Left kidney (tissue), 2 donors: ENCODE measurements around the gene GDF15. TPM values are rescaled to one million over a fixed set of nuclear protein-coding genes. Genes with fewer than 3 reads are reported as not detected.

ENCODE experiments used
- DNase-seq: peaks from one replicate; pipeline ENCODE4 v3.0.0-alpha.2; 2013
- polyA plus RNA-seq: library from polyadenylated mRNA; unstranded; fragments of 120-200 nt; gene quantifications from one replicate; pipeline ENCODE4 v1.2.1, GENCODE V29; 2013; ENCODE audit not compliant: insufficient read length

GDF15 gene
- polyA plus RNA-seq, 1 donor: 4.2 TPM

DNA sequence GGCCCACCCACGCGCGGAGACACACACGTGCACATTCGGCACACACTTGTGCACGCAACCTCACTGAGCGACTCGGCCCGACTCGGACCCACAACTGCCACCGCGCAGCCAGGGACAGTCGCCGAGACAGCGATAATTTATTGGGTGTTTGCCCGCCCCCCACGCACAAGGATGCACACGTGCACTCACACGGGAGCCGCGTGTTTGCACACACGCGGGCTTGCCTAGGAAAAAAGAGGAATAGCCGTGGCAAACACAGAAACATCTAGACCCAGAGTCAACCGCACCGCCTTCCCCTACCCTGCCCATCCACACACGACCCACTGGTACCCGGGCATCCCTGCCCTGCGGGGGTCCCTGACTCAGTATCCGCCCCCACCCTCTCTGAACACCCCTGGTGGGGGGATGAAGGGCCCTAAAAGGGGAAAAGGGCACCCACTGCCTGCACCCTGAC, 32.1 kb downstream of the GDF15 start:
- no peak for DNase-seq

DNA sequence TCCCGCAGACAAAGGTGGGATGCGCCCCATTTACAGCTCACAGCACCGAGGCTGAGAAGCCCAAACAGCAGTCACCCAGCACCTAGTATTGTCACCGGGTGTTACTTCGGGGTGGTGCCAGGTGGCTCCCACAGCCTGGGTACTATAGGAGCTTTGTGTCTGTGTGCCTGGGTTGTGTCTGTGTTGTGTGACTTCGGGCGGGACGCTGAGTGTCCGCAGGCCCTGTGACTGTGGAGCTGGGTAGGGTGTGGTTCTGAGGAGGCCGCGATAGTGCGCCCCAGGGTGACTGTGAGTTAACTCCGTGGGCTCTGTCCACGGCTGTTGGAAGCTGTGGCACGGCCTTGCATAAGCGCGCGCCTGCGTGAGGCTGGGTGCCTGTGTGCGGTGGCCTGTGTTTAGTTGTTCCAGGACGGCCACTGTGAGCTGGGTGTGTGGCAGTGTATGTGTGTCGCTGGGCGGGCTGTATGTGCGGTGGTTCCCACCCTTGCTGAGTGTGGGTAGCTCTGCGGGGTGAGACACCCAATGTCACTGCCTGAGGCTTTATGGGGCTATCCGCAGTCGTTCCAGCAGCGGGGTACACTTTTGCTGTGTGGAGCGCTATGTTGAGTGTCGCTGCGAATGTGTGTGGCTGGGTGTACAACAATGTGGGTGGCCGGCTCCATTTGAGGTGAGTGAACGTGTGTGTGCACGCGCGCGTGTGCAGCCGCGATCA, 32.7 kb downstream of the GDF15 start:
- DNase-seq: no peak

DNA sequence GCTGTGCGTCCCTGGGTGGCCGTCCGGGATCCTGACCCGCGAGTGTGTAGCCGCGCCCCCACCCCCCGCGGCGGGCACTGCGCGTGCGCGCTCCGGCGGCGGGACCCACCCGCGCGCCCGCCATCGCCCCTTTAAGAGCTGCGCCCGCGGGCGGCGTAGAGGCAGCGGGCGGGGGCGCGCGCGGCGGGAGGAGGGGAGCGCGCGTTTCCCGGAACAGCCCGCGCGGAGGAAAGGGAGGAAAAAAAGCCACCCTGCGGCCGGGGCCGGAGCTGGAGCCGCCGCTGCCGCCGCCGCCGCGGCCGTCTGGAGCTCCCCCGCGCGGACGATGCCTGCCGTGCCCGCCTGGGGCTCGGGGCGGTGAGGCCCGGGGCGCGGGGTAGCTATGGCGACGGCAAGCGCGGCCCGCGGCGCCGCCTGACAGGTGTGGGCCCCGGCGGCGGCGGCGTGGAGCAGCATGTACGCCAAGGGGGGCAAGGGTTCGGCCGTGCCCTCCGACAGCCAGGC, 33.3 kb downstream of the GDF15 start, which contains the start of gene SSBP4:
TSS of gene SSBP4 (plus strand) at position 204 of the 504 bp plus-strand sequence. CDS start at position 455, 251 bp downstream.
- peak; percentile 79 for DNase-seq

DNA sequence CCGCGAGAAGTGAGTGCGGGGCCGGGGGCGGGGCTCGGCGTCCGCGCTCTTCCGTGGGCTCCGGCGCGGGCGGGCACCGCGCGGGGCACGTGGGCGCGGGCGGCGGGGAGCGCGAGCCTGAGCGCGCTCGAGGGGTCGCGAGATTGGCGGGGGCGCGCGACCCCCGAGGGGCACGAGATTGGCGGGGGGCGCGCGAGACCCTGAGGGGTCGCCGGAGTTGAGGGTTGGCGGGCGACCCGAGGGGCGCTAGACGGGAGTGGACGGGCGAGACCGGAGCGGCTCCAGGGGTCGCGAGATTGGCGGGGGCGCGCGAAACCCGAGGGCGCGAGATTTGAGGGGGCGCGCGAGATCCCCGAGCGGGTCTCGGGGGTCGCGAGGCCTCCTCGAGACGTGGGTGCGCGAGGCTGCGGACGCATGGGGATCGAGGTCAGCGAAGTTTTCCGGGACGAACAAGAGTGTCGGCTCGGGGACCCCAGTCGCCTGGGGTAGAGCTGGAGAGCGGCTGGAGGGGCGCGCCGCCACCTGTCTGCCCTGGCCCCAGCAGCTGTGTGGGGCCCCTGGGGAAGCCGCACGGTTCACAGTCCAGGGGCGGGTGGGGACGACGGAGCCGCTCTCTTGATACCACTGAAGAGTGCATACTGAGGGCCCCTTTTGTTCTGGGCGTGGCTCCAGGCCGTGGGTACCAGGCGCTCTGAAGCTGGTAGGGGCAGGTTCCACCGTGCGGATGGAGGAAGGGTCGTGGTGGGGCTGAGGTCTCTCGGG, 33.9 kb downstream of the GDF15 start:
- no peak for DNase-seq

DNA sequence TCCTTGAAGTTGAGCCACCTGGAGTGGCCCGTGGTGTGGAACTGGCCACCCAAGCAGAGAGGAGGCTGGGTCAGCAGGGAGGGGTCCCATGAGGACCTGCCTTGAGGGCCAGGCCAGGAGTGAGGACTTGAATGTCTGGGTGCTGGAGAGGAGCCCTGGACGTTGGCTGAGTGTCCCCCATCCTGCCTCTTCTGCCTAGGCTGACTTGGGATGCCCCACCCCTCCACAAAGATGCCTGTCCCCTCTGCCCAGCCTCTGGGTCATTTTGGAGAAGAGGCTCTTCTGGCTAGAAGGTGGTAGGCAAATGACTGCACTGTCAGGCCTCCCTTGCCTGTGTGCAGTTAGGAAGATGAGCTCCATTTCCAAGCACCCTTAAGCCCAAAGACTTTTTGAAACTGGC, 35.0 kb downstream of the GDF15 start:
- no peak for DNase-seq

DNA sequence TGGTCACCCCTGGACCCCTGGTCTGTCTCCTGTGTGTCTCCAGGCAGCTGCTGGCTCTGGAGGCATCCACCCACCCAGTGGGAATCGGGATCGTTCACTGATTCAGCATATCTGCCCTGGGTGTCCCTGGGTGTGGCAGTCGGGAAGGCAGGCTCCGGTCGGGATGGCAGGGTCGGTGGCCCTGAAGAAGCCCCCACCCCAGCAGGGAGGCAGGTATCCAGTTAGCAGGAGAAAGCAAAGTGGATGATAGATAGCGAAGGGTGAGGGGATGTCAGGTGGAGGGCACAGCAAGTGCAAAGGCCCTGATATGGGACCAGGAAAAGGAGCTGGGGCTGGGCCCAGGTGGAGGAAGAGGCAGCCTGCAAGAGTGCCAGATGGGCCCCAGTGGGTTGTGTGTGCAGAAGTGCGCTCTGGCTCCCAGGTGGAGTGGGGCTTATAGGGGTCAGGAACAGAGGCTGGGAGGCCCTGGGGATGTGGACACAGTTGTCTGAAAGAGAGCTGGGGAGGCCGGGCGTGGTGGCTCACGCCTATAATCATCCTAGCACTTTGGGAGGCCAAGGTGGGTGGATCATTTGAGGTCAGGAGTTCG, 35.5 kb downstream of the GDF15 start:
- no peak for DNase-seq

DNA sequence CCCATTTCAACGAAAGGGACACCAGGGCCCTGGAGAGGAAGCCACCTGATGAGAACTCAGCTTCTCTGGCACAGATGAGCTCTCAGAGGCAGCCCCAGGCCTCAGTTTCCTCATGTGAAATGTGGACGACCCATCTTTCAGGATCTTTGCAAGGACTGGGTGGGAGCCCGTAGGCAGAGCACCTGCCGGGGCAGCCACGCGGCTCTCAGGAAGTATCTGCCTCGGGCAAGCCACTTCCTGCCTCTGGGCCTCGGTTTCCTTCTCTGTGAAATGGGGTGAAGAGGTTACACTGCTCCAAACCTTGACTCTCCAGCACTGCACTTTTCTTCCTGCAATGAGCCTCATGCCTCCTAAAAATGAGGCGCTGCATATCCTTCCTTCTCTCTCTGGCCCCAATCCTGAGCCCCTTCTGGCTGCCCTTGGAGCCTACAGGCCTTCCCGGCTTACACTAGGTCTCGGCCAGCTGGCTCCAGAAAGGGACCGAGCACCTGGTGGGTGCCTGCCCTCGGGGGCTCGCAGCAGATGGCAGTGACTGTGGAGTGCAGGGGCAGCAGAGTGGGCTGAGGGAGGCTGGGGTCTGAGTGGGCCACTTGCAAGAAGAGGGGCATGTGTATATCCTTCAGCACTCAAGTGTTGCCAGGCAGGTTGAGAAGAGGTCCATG, 36.7 kb downstream of the GDF15 start:
- DNase-seq: no peak

DNA sequence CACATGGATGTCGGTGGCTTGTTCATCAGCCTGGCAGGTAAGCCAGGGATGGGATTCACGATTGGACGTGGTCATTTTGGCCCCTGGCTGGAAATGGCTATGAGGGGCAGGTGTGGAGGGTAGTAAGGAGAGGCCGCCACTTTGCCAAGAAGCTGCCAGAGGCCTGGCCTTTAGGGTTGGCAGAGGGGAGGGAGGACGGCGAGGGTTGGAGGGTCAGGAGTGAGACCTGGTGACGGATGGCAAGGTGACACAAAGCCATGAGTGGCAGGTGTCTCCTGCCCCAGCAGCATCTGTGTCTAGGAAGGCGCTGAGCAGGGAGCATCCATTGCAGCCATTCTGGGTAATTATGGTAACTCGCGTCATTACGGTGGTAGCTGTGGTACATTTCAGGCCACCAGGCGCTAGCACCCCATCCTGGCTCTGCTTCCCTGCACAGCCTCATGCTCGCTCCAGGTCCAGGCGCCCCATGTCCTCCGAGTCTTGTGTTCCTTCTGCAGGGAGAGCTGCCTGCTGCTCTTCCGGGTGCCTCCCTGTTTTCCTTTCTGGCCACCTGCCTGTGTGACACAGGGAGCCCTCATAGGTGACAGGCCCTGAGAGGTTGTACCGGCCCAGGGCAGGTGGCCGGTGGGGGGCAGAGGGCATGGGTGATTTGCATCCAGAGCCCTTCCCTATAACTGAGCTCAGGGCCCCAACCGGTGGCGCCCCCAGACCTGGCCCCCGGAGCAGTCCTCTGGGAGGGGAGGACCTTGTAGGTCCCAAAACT, 37.5 kb downstream of the GDF15 start:
- no peak for DNase-seq

DNA sequence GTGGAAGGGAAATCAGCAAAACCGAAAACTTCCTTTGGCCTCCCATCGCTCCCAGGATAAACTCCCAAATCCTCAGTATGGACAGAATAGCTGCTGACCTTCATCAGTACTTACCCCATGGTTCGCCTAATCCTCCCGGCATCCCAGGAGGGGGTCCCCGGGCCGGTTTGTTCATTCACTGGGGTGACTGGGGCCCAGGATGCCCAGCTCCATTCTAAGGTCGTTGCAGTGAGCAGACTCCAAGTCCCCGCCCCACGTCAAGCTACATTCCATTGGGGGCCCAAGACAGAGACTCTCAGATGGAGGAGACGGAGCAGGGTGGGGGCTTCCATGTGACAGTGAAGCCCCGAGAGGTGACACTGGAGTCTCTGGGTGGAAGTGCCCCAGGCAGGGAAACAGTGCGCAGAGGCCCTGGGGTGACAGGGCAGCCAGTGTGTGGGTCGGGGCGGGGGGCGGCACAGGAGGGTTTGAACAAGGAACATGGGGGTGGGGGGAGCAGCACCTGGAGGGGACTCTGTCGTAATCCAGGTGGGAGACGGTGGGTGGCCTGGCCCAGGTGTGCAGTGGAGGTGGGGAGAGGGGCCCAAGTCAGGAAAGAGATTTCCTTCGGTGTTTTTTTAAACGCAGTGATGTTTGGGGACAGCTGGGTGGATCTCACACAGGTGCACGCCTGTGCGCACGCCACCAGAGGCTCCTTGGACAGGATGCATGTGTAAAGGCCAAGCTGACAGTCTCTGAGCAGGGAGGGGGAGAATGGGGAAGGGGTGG, 38.3 kb downstream of the GDF15 start:
- DNase-seq: no peak

DNA sequence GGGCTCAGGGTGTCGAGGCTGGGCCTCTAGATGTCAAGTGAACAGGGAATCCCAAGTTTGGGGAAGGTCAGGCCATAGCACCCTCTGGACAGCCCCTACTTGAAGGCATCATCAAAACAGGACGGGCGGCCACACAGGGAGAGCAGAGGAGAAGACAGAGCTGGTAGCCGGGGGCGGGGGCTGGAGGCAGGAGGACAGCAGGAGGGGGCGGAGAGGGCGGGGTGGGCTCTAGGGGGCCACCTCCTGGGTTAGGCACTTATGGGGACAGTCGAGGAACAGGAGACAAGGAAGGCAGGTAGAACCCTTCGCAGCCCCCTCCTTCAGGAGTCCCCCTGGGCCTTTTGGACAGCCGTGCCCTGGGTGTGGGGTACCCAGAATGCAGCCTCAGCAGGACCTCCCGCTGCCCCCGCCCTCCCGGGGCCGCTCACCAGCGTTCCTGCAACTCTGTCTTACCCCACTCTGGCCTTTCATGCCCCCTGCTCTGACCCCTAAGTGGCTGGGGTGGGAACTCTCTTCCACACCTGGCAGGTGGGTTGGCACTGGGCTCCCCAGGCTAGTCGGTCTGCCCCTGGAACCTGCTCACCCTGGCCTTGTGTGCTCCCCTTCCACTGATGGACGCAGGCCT, 39.0 kb downstream of the GDF15 start:
- no peak for DNase-seq

DNA sequence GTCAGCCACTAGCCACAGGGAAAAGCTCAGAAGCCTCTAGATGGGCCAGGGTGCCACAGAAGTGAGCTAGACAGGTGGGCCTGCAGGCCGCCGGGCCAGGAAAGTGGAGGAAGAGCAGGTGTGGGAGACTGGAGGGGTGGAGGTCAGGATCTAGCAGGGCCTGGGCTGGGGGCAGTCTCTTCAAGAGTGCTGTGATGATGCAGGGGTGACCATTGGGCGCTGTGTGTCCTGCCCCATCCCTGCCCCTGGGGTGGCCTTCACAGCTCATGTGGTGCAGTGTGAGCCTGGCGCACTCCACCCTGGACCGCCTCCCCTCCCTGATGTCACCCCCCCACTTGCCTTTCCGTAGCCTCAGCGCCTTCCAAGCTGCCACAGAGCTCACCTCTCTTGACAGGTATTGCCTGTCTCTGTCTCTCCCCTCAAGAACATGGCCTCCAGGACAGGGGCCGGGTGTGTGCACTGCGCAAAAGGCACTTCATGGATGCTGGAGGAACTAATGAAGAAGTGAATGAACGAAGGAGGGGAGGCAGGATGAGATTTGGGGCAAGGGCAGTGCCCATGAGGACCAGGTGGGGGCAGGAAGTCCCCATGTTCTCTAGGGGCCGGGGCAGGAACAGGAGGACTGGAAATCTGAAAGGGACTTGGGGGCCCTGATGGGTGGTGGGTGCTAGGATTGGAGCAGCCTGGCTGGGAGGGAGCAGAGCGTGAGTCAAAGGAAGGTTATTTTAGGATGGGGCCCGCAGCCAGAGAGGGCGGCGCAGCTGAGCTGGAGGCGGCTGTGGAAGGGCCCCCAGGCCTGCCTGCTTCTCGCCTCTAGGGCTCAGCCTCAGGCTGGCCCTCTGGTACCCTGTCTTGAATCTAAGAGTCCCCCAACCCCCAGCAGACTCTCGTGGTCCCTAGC, 39.8 kb downstream of the GDF15 start:
- DNase-seq: no peak

DNA sequence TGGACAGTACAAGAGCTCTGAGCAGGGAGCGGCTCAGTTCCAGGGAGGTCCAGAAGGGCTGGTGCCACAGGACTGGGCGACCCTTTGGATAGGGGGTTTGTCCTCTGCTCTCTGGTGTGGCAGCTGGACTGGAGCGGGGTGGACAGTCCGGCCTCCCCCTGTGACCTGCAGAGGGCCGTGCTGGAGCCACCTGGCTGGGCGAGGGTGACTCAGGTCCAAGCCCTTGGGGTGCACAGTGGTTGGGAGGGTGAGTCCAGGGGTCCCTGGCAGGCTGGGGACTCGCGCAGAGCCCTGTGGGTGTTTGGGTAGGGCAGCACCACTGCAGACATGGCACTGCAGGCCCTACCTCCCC, 40.4 kb downstream of the GDF15 start:
- DNase-seq: no peak

DNA sequence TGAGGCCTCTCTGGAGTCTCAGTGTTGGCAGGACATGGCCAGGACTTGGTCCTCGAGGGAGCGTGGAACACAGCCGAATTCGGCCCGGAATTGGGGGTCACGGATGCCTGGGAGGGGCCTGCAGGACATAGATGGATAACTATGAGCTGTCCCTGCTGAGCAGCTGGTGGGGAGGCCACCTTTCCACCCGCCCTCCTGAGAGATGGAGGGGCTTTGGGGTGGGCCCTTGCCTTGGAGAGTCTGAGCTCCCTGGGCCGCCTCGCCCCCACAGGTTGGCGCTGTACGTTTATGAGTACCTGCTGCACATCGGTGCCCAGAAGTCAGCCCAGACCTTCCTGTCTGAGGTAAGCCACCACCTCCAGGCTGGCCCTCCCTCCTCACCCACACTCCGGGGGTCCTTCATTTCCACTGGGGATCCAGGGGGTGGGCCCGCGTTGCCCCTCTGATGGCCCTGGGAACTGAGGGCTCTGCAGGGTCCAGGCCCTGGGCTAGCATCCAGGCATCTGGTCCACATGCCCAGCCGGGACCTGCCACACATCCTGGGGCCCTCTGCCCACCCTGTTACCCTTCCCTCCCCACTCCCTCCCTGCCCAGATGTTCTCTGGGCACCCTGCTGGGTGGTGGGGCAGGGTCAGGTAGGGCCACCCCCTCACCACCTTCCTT, 41.3 kb downstream of the GDF15 start:
- no peak for DNase-seq

DNA sequence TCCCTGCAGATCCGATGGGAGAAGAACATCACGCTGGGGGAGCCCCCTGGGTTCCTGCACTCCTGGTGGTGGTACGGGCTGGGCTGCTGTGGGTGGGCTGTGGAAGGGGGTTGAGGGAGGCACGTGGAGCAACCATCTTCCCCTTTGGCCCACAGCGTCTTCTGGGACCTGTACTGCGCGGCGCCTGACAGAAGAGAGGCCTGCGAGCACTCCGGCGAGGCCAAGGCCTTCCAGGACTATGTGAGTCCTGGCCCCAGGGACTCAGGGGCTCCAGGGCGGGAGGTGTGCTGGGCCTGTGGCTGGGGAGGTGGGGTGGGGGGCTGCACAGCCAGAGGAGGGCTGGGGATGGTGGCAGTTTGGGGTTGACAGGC, 41.8 kb downstream of the GDF15 start:
- DNase-seq: no peak

DNA sequence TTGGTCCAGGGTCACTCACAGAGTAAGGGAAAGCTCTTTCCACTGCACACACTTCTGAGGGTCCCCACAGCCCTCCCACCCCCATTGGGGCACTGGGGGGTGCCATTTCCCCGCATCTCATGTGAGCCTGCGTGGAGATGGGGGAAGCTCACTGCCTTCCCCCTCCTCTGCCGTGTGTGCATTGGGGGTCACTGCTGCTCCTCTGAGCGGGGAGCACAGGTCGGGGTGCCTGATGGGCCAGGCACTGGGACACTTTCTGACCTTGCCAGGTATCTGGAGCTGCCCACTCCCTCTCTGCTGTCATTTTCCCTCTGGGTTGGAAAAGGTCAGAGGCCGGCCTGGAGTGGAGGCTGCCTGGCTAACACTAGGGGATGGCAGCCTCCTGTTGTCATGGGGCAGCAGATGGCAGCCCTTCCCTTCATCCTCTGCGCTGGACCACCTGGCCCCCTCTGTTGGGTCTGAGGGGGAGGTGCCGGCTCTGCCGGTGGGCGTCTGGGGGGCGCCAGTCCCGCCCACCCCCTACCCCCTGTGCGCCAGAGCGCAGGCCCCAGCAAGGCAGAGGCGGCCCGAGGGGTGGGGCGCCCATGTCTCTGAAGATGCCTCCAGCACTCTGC, 42.3 kb downstream of the GDF15 start:
- DNase-seq: no peak

DNA sequence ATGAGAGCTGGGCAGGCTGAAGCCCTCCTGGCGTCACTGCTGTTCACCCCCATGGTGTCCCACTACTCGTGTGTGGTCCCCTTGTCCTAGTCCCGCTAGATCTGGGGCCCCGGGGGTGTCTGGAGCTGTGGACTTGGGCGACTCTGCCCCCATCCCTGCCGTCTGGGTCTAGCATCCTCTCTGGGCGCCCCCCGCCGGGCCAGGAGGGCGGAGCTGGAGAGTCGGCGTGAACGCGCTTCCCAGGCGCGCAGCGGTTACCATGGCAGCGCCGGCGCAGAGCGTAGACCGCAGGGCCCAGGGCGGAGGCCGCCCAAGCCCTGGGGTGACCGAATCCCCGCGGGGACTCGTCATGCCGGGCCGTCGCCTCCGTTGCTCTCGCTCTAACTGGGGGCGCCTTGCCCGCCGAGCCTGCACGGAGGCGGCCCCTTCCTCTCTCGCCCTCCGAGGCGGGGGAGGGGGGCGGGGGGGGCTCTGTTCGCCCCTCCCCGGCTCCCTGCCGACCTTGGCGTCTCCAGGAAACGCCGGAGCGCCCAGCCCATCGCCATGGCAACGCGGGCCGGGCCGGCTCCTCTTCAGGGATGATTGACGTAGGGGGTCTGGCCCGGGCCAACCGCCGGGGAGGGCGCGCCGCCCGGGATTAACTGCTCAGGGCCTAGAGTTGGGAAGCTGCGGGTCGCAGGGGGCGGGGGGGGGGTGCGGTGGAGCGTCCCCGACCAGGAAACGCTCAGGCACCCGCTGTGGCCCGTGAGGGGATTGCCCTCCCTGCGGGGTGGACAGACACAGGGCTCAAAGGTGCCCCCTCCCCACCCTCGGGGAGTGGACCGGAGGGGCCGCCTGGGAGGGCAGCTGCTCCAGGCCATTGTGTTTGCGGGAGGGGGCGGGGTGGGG, 43.1 kb downstream of the GDF15 start:
- peak; percentile 89 for DNase-seq

DNA sequence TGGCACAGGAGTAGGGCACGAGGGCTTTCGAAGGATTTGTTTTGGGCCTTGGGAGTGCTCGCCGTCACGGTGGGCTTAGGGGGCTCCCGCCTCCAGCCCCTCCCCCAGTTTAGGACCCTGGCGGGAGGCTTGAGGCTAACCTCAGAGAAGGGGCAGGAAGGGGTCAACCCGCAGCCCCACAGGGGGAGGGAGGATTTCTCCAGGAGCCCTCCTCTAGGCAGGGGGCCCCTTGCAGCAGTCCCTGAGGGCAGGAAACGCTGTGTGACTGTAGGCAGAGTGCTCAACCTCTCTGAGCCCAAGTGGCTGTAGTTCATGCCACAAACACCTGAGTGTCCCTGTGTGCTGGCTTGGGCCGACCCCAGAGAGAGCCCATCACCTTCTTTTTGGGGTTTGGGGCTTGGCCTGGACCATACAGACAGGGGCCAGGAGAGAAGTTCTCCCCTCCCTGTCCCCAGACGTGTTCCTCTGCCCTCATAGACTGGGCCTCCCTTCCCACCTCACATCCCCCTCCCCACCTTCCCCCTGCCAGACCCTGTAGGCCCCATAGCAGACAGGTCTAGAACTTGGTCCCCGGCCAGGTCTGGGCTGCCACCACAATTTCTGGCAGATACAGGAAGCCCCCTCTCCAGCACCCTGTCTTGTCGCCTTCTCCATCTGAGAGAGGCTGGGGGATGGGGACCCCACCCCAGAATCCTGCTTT, 43.9 kb downstream of the GDF15 start:
- no peak for DNase-seq
